ENCODE measurements around the gene DIP2B.

DIP2B gene

DNA sequence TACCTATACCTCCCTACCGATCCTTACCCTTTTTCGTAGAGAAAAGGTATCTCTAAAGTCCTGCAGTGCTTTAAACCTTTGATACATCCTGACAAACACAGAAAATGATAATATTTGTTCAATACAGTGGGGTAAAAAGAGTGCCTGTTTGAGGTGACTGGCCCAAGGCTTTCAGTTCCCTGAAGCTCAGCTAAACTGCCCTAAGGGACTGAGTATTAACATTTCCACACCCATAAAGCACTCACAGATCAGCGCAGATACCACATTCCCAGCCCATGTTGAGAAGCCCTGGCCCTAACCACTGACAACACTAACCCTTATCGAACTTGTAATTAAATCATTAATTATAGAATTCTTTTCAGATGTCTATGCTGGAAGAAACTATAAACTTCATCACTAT lies 108.7 kb downstream of the DIP2B start:
- no peak for DNase-seq (ENCODE audit: low read depth)

DNA sequence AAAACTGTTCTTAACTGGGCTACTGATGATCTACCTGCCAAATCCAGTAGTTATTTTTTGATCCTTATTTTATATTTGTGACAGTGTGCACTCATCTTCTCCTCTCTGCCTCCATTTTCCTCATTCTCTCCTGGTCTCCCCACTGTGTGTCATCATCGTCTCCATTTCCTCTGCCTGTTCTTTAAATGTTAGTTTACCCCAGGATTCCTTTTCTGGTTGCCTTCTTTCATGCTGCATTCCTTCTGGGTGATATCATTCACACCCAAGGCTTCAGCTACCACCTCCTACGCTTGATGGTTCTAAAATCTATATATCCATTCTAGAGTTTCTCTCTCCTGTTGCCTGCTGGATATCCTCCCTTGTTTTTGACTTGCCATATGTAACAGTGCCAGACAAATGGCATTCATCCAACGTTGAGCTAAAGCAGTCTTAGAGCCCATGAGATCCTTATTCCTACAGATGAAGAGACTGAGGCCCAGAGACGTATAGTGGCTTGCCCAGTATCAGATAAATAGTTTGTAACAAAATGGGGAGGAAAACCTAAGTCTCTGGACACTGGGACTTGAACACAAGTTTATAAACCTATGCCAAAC lies 109.5 kb downstream of the DIP2B start:
- DNase-seq (ENCODE audit: low read depth): no peak

DNA sequence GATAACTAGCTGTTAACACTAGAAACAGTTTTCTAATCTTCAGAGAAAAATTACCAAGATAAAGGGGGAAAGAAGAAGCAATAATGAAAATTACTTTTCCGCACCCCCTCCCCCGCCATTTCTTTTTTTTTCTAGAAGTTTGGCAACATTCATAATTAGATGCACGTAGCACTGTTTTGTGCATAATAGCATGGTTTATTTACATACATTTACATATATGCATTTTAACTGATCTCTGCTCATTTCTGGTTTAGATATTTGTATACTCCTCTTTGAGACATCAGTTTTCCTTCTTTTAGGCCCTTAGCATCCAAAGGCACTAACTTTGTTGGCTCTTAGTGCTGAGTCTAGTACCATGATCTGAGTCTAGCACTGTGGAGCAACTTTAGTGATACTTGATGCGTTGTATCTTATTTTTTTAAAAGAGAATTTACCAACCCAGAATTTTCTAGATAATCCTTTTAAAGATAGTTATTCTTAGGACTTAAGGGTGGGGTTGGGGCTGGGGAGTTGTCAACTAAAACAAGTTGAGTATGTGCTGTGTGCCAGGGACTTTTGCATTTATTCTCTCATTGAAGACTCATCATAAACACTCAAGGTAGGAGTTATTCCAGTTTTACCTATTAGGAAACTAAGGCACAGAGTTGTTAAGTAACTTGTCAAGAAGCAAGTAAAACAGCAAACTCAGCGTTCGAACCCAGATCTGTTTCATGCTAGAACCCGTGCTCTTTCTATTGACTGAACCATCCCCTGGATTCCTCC lies 110.5 kb downstream of the DIP2B start:
- DNase-seq (ENCODE audit: low read depth): no peak

DNA sequence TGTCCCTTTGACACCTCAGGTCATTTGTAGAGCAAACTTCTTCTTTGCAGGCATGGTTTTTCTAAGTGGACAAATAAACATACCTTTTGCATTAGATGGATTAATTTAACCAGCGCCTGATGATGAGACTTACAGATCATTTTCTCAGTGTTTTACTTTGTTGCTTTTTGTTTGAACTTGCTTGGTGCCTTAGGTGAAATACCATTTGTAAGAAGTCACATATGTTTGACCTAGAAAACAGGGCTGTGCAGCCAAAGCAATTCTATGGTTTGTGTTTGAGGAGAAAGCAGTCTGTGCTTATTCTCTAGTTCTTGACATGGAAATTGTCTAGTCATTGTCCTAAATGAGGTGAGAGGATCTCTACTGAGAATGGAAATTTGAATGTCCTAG lies 111.1 kb downstream of the DIP2B start:
- DNase-seq (ENCODE audit: low read depth): no peak

DNA sequence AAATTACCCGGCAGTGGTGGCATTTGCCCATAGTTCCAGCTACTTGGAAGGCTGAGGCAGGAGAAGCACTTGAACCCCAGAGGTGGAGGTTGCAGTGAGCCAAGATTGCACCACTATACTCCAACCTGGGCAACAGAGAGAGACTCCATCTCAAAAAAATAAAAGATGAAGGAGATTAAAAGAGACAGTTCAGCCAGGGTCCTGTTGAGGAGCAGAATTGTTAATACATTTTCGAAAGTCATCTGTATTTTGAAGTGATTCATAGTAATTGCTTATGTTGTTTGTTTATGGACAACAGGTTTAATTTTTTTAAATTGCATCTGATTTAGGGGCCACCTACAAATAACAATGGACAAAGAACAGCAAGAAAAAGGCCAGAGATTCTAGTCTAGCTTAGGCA lies 112.9 kb downstream of the DIP2B start:
- no peak for DNase-seq (ENCODE audit: low read depth)

DNA sequence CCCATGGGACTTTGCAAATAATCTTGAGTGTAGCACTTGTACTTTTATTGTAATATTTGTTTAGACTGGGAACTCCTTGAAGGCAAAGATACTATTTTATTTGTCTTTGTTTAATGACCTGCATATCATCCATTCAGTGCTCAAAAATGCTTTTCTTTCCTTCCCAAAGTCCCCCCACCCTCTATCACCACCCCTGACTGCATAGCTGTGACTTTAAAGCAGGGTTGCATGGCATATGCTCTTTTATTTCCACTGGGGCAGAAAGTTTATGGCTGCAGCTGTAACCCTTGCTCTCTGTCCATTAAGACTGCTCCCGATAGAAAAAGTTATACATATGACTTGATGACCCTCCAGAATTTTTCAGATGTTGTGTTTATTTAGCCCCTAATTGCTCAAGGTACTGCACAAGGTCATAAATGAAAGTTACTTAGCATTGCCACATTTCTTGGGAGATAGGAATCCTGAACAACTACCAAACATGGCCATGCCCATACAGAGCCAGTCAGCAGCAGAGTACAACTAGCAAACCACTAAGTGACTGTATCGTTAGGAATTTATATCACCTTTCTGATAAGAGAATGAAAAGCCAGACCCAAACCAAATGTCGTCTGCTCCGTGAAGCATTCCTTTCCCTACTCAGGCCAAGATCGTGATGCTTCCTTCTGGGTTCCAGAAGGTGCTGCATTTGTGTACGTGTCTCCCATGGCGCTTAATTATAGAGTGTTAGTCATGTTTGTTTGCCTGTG lies 114.3 kb downstream of the DIP2B start:
- no peak for DNase-seq (ENCODE audit: low read depth)

DNA sequence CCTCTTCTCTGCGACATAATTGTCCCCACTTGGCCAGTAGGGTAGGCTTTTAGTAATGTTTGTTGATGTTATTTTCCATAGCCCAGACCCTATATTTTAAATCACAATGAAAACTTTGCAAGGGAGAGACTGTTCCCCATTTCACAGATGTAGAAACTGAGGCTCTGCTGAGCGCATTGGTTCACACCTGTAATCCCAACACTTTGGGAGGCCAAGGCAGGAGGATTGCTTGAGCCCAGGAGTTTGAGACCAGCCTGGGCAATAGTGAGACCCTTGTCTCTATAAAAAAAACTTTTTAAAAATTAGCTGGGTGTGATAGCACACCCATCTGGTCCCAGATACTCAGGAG lies 114.8 kb downstream of the DIP2B start:
- no peak for DNase-seq (ENCODE audit: low read depth)

DNA sequence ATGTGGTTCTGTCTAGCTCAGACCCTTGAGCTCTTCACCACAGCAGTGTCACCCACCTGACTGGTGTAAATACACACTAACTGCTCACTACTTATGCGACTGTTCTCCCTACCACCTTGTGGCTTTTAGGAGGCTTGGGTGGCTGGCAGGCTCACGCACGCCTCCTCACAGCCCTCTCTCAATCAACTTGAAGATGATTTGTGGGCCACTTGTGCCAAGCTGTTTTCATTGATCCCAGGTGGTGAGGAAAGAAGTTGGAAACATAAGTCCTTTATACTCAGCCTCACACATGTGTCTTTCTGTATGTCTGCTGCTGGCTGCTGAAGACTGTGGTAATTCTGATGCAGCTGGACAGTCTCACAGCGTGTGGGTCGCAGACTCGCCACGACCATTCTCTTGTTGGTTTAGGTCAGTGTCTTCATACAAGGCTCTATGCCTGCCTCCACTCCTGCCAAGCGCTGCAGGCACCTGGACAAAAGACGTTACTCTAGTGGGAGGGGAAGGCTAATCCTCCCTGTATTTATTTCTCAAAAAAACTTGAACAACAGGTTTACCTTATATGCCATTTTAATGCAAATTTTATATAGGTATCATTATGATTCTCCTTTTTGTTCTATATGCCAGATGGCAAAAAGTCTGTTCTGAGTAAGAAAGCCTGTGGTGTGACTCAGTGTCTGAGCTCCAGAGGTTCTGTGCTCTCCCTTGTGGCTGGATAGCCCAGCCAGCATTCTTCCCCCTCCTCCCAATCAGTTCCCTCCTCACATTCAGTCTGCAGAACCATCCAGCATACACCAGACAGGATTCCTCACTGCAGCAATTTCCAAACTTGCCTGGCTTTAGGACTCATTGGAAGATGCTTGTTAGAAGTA lies 115.6 kb downstream of the DIP2B start:
- no peak for DNase-seq (ENCODE audit: low read depth)

DNA sequence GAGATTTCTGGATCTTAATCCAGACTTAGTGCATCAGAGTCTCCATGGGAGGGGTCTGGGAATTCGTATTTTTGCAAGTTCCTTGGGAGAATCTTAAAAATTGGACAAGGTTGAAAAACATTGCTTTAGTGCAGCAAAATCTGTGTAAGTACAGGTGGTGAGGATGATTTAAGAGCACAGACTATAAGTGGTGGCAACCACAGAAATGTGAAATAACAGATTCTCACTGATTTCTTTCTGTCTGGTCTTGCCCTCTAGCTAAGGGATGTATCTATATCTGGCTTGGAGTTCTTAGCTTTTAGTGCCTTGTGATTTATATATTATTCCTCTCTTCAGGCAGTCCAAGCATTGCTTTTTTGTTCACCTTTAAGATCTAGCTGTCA lies 116.2 kb downstream of the DIP2B start:
- DNase-seq (ENCODE audit: low read depth): no peak

DNA sequence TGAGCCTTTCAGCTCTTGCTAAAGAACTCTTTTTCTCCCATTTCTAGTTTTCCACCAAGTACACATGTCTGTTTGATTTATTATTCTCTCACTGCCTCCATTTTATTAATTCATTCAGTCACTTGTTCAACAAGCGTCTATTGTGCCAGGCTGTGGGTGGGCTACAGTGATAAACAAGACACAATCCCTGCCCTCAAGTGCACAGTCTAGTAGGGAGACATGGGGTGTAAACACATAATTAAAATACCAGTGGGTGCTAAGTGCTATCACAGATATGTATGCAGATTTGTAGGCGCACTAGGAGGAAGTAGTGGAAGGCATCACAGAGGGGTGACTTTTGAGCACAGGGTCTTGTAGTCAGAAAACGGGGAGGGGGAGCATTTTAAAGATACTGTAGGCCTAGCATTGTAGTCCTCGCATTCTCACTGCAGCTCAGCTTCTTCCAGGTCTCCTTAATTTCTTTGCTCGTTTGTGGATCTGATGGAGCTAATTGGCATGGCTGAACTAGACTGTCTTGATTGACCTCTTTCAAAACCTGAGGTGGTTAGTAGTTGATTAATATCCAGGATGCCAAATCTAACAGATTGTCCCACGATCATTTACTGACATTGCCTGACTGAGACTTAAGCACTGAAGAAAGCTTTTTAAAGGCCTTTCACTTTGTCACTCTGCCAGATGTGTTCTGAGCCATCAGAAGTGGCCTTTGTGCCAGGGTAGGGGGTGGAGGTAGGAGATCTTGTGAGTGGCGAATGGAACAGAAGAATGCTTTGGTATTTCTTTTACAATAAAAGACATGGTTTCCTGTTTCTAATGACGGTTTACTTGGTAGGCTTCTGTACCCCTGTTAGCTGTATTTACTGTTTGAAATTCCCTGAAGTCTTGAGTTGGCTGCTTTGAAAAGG lies 116.9 kb downstream of the DIP2B start:
- DNase-seq (ENCODE audit: low read depth): no peak

DNA sequence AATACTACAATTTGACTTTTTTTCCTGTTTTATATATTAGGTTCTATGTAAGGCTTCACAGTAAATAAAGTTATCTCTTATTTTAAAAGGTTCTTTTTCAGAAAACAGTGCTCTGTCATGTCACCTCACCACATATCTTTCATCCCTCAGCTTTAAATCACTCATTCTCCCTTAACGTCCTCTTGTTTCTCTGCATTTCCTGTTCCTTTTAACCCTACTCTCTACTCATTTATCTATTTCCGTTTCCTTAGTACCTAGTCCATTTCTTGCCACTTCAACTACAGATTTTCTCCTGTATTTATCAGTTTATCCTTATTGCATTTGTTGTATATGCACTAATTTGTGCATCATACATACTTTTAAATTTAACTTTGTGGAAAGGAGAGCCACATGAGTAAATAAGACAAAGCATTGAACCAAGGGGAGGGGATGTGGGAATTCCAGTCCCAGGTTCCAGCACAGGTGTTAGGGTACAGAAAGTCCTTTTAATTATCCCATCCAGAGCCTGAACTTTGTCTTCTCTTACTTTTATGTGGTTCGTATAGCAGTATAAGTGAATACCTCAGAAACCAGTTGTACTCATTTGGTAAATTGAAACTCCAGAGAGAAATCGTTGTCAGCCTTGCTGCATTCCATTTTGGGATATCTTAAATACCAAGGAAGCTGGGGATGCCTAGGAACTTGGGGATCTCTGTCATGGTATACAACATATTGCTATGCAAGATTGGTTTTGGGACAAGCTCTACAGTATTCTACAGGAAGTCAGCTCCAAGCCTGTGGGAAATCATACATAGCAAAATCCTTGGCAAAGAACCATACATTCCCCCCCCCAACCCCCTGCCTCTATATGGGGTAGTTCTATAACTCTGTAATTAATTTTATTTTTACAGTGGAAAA lies 120.5 kb downstream of the DIP2B start:
- no peak for DNase-seq (ENCODE audit: low read depth)

DNA sequence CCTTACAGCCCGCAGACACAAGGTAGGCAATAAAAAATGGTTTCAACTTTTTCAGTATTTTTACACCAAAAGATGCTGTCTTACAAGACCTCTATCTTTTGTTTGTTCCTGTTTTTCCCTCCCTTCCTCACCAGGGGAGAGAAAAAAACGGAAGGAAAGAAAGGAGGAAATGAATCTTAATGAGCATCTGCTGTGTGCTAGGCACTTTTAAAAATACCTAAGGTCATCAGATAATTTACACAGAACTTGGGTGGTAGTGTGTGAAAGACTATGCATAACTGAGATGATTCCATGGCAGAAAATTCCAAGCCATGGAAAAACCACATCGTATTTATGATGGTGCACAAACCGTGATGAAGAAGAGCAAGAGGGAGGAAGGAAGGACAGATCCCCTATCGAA lies 121.2 kb downstream of the DIP2B start:
- no peak for DNase-seq (ENCODE audit: low read depth)

DNA sequence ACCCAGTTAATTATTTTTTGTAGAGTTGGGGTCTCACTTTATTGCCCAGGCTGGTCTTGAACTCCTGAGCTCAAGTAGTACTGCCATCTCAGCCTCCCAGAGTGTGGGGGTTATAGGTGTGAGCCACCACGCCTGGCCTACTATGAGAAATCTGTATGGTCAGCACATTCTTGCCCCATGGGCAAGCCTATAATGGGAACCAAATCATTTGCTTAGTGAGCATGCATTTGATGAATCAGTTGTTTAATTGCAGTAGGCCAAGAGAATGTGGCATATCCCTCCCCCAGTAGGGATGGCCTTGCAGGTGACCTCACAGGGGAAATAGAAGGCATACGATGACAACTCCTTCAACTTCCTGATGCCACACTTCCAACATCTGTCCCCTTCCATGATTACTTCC lies 122.7 kb downstream of the DIP2B start:
- DNase-seq (ENCODE audit: low read depth): no peak

DNA sequence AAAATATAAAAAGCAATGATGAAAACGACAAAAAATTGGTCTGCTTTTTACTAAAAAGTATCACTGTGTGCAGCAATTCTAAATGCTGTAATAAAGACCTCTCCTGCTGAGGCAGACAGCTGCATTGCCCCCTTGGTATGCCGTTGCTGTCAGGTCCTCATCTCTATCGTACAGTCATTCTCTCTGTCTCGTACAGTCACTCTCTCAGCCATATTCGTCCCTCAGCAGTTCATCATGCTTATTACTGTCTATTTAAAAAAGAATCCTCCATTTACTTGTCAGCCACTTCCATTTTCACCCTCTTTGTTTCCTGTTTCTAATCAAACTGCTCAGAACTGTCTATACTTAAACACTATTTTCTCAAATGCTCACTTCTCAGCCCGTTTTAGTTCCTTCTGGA lies 123.6 kb downstream of the DIP2B start:
- no peak for DNase-seq (ENCODE audit: low read depth)

DNA sequence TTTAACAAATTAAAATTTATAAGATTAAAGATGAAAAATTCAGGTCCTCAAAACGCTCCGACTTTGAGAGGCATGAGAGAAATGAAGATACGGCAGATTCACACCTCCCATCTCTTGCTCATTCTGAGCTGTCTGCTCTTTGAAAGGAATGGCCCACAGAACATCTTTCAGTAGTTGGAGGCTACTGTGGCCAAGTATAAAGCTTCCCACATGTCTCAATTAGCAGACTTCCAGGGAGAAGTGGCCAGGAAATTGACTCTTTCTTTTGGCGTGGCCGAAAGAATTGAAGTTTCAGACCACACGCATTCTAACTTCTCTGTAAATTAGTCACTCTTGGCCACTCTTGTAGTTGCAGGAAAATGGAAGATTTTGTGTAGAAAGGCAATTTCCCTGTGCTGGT lies 129.2 kb downstream of the DIP2B start:
- DNase-seq (ENCODE audit: low read depth): no peak

DNA sequence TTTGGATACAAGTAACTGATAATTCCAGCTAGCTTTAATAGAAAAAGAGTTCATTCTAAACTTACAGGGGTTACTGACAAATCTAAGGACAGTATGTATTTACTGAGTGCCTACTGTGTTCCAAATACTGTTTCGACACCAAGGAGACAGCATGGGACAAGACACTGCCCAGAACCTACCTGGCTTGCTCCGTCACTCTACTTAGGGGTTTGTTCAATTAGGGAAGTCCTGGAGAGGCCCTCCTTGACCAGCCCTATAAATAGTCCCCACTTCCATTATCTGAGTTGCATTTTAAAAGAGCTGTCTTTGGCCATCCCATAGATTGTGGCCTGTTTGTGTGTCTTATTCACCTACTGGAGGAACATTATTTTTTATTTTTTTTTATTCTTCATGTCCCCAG lies 129.6 kb downstream of the DIP2B start:
- DNase-seq (ENCODE audit: low read depth): no peak

DNA sequence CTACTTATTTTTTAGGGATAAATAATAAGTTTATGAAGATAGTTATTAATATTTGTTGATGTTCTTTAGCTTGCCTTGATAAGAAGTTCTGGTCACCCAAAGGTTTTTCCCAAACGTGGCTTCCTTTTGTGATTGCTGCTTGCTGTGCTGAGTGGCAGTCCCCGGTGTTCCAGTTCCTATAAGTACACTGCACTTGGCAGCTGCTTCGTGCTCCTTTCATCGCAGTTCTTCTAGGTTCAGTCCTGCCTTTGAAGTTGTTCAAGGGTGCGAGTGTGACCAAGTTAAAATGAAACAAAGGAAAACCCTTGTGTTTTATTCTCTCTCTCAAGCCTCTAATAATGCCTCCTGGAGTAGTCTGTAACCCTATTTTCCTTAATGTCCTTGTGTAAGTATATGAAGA lies 130.6 kb downstream of the DIP2B start:
- no peak for DNase-seq (ENCODE audit: low read depth)

DNA sequence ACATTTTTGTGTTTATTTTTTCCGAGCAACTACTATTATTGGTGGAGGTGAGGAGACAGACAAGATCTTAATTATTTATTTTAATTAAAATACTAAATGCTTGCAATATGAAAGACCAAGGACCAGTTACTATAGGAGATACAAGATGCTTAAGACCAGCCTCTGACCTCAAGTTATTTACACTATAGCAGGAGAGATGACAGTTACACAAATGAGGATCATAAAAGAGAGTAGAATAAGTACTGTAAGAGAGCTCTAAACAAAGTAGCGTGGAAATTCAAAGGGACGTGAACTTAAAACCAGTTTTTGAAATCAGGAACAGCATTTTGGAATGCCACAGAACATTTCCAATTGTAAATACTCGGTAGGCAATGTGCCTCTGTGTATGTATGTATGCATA lies 131.1 kb downstream of the DIP2B start:
- DNase-seq (ENCODE audit: low read depth): no peak

DNA sequence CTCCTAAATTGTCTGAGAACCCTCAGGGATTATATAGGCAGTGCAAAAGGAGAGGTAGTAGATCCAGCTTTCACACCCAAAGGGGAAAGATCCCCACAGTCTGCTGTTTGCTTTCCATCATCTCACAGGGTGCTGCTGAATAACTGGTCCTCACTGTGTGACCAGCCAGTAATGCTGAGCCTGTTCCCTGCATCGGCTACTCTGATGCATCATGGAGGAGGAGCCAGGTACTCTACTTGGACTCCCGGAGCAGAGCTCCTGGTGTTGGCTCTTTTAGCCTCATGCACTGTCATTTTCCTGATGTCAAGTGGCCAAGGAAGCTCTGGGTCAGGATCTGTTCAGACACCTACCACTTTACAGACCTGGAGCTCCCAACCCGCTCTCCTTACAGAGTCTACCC lies 131.7 kb downstream of the DIP2B start:
- DNase-seq (ENCODE audit: low read depth): no peak

DNA sequence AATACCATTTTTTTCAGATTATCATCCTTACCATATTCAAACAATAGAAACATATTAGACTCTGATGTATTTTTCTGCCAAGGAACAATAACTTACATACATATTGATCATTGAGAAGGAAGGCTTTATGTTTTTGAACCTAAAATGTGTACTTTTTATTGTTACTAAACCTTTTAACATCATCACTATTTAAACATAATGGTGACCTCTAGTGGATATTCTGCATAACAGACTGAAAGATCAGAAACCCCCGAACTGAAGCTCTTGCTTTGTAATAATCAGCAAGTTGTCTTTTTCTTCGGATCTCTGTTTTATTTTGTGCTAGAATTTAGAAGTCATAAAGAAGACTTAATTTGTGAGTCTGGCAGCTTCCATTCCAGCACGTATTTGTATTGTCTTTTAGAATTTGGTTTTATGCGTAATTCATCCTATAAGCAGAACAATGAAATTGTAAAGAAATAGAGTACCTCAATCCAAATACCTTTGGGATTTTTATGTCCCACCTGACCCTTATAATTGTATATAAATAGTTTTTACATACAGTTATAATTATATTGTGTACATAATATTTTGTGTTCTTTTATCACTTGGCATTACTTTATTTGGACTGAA lies 133.2 kb downstream of the DIP2B start:
- no peak for DNase-seq (ENCODE audit: low read depth)
